DOHH2 (cell line): Measurements from ENCODE around the gene CCDC63.

Source experiments
- H3F3A ChIP-seq: fragments of 200-600 bp; sonication (generic), shearing (Covaris generic); 2 replicates; pipeline ENCODE4 v1.6.0; 2016; ENCODE audit warnings: antibody characterized with exemption, mild to moderate bottlenecking; ENCODE audit not compliant: control insufficient read depth, insufficient read depth
- H3K27ac ChIP-seq: fragments of 200-600 bp; sonication (generic); 2 replicates; pipeline ENCODE4 v1.5.1; 2014; ENCODE audit warnings: low read depth, mild to moderate bottlenecking, low read length, moderate library complexity
- H3K27me3 ChIP-seq: fragments of 200-600 bp; sonication (generic); 2 replicates; pipeline ENCODE4 v1.6.1; 2014; ENCODE audit warnings: mild to moderate bottlenecking, low read length, mixed read lengths; ENCODE audit not compliant: control insufficient read depth
- H3K36me3 ChIP-seq: fragments of 200-600 bp; sonication (generic); 2 replicates; pipeline ENCODE4 v1.6.1; 2014; ENCODE audit warnings: mild to moderate bottlenecking, low read length, moderate library complexity, mixed read lengths; ENCODE audit not compliant: control insufficient read depth
- H3K4me1 ChIP-seq: fragments of 200-600 bp; sonication (generic); 2 replicates; pipeline ENCODE4 v1.6.1; 2014; ENCODE audit warnings: mild to moderate bottlenecking, low read length, mixed read lengths; ENCODE audit not compliant: control insufficient read depth
- H3K4me2 ChIP-seq: fragments of 200-600 bp; sonication (generic); 2 replicates; pipeline ENCODE4 v1.6.0; 2014; ENCODE audit warnings: mild to moderate bottlenecking, low read length, moderate library complexity
- H3K4me3 ChIP-seq: fragments of 200-600 bp; sonication (generic); 2 replicates; pipeline ENCODE4 v1.5.1; 2014; ENCODE audit warnings: mild to moderate bottlenecking, low read length, mixed read lengths
- H3K79me2 ChIP-seq: fragments of 200-600 bp; sonication (generic); 2 replicates; pipeline ENCODE4 v1.6.1; 2014; ENCODE audit warnings: mild to moderate bottlenecking, low read length, mixed read lengths; ENCODE audit not compliant: control insufficient read depth
- H3K9me2 ChIP-seq: fragments of 200-600 bp; sonication (generic); replicated peaks from 2 replicates; pipeline ENCODE4 v1.6.1; 2014; ENCODE audit warnings: mild to moderate bottlenecking, low read length, mixed read lengths; ENCODE audit not compliant: control insufficient read depth
- H3K9me3 ChIP-seq: fragments of 200-600 bp; sonication (generic); 2 replicates; pipeline ENCODE4 v1.6.1; 2014; ENCODE audit warnings: antibody characterized with exemption, low read length, mixed read lengths; ENCODE audit not compliant: control insufficient read depth, insufficient read depth
- H4K20me1 ChIP-seq: fragments of 200-600 bp; sonication (generic); 2 replicates; pipeline ENCODE4 v1.6.0; 2014; ENCODE audit warnings: low read depth, mild to moderate bottlenecking, antibody characterized with exemption, low read length, moderate library complexity; ENCODE audit not compliant: control insufficient read depth, insufficient read depth
- CTCF ChIP-seq: fragments of 200-600 bp; sonication (generic); IDR thresholded peaks from one replicate; pipeline ENCODE4 v1.5.1; 2014; ENCODE audit warnings: antibody characterized with exemption, mild to moderate bottlenecking, low read depth, low read length; ENCODE audit not compliant: poor library complexity, severe bottlenecking
- EZH2phosphoT487 ChIP-seq: fragments of 200-600 bp; sonication (generic); IDR thresholded peaks from 2 replicates; pipeline ENCODE4 v1.6.1; 2017; ENCODE audit warnings: borderline replicate concordance, mild to moderate bottlenecking, antibody characterized with exemption, low read length, moderate library complexity, mixed read lengths

The CCDC63 gene

GRCh38 chr12:110844551-110845338 lies 2.0 kb upstream of the CCDC63 start:
- Histone ChIP-seq H3K9me2 (no peaks in the 10 kb centered on the region), H3K27ac (no peak overlapping the region), H3K4me3 (no peak overlapping the region), H3K4me1 (peaks cover 4% of the 10 kb centered on the region), H3K79me2 (no peaks in the 10 kb centered on the region), H3K9me3 (no peaks in the 10 kb centered on the region; the same call in 1 of the 2 replicates), H3K36me3 (no peaks in the 10 kb centered on the region), H3F3A (no peaks in the 10 kb centered on the region), H3K27me3 (peaks cover 51% of the 10 kb centered on the region), H4K20me1 (no peaks in the 10 kb centered on the region), H3K4me2 (no peak overlapping the region)
- no peak for TF ChIP-seq EZH2phosphoT487
- no peak for TF ChIP-seq CTCF

- Histone ChIP-seq H4K20me1 (no peaks in the 10 kb centered on the region), H3K9me2 (no peaks in the 10 kb centered on the region), H3K79me2 (no peaks in the 10 kb centered on the region), H3F3A (no peaks in the 10 kb centered on the region), H3K9me3 (no peaks in the 10 kb centered on the region; the same call in 1 of the 2 replicates), H3K36me3 (no peaks in the 10 kb centered on the region), H3K27ac (no peak overlapping the region), H3K4me2 (no peak overlapping the region), H3K4me1 (peaks cover 4% of the 10 kb centered on the region), H3K4me3 (no peak overlapping the region), H3K27me3 (peaks cover 53% of the 10 kb centered on the region)
- TF ChIP-seq CTCF (no peak), EZH2phosphoT487 (no peak)
Observed at GRCh38 chr12:110845339-110845682, 1.5 kb upstream of the CCDC63 start.

- H3K9me2 ChIP-seq = no peaks in the 10 kb centered on the region
- H3K79me2 ChIP-seq = no peaks in the 10 kb centered on the region
- no peak overlapping the region for H3K4me3 ChIP-seq
- H3K9me3 ChIP-seq = no peaks in the 10 kb centered on the region; the same call in 1 of the 2 replicates
- no peak overlapping the region for H3K4me2 ChIP-seq
- H4K20me1 ChIP-seq = no peaks in the 10 kb centered on the region
- no peaks in the 10 kb centered on the region for H3F3A ChIP-seq
- peaks cover 61% of the 10 kb centered on the region for H3K27me3 ChIP-seq
- peaks cover 5% of the 10 kb centered on the region for H3K4me1 ChIP-seq
- TF ChIP-seq CTCF = no peak
- no peak for TF ChIP-seq EZH2phosphoT487
- H3K27ac ChIP-seq = no peak overlapping the region
- H3K36me3 ChIP-seq = no peaks in the 10 kb centered on the region
Observed at GRCh38 chr12:110848314-110848923, 1.6 kb downstream of the CCDC63 start.
